Mesodermal cell (in vitro differentiated cells): ENCODE measurements around the gene CORO2A.

ENCODE experiments used
- H3K27ac ChIP-seq: 2 replicates; pipeline ENCODE4 v1.7.0; 2013; ENCODE audit warnings: mild to moderate bottlenecking, low read depth, low read length, moderate library complexity; ENCODE audit not compliant: severe bottlenecking
- H3K36me3 ChIP-seq: 2 replicates; pipeline ENCODE4 v1.7.1; 2013; ENCODE audit warnings: mild to moderate bottlenecking, low read length, moderate library complexity; ENCODE audit not compliant: control insufficient read depth, insufficient read depth
- H3K4me1 ChIP-seq: one replicate; pipeline ENCODE4 v1.7.1; 2013; ENCODE audit warnings: mild to moderate bottlenecking, low read length; ENCODE audit not compliant: insufficient read depth, control insufficient read depth, poor library complexity, severe bottlenecking
- H3K4me3 ChIP-seq: 2 replicates; pipeline ENCODE4 v1.7.0; 2013; ENCODE audit warnings: low read length, control low read depth, mild to moderate bottlenecking; ENCODE audit not compliant: insufficient read depth, poor library complexity, severe bottlenecking; ENCODE audit errors: extremely low read depth
- H3K9me3 ChIP-seq: 2 replicates; pipeline ENCODE4 v1.7.1; 2013; ENCODE audit warnings: mild to moderate bottlenecking, low read length, moderate library complexity; ENCODE audit not compliant: control insufficient read depth
- WGBS, 2 experiments: methylation state at CpG; one replicate each; pipeline ENCODE4 v1.1.5; 2013; ENCODE audit warnings: missing lambda C conversion rate in 2 of 2; ENCODE audit not compliant: insufficient coverage in 2 of 2; 5-methylcytosine and 5-hydroxymethylcytosine counted together

Gene CORO2A

DNA sequence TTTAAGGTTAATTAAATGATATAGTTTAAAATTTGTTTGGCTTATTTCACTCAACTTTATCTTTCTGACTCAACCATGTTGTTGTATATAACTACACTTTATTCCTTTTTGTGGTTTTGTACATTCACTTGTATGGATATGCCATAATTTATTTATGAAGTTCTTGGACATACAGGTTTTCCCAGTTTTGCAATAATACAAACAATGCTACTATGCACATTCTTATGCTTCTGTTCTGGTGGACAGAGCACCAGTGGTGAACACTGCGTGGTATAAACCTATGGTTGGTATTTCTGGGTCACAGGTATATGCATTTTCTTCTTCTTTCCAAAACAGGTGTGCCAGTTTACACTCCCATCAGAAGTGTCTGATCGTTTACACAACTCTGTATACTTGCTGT lies 37.8 kb downstream of the CORO2A start:
- Histone ChIP-seq H3K4me1 (no peaks in the 10 kb centered on the region), H3K27ac (no peak overlapping the region), H3K9me3 (no peaks in the 10 kb centered on the region), H3K36me3 (peaks cover 20% of the 10 kb centered on the region), H3K4me3 (no peak overlapping the region)
- 80% methylated on average over 1 of the region's 2 CpGs; no CpG with 5 or more reads in 1 of the 2 experiments for WGBS, 2 experiments

DNA sequence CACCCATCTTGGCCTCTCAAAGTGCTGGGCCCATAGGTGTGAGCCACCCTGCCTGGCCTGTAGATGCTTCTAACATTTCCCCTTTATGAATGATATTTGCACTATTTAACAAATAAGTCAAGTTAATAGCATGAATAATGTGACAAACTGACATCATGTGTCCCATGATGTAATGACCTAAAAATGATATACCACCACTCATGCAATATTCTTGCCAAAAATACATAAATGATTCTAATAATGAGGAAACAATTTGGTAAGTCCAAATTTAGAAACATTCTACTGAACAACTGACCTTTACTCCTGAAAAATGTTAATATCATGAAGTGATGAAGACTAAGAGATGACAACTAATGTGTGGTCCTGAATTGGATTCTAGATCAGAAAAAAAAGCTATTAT lies 39.9 kb downstream of the CORO2A start:
- no peak overlapping the region for H3K27ac ChIP-seq
- H3K9me3 ChIP-seq, result no peaks in the 10 kb centered on the region
- peaks cover 20% of the 10 kb centered on the region for H3K36me3 ChIP-seq
- H3K4me1 ChIP-seq, result peaks cover 7% of the 10 kb centered on the region
- no peak overlapping the region for H3K4me3 ChIP-seq

DNA sequence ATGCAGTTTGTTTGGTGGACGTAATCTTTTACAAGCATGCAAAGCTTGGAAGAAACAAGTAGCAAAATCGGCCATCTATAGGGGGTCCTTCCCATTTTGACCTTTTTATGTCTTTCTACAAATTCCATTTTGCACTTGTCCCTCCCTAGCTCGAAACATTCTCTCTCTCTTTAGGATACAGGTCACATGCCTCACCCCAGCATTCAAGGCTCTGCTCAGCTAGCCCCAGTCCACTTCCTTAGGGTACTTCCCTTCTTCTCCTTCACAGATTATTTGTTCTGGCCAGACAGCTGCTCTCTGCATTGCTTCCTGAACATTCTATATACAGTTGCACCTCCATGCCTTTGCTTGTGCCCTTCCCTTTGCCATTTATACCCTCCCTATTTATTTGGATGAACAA lies 41.7 kb downstream of the CORO2A start:
- WGBS, 2 experiments, result 92 to 100% methylated on average over 1 to 3 of the region's 3 CpGs
- H3K27ac ChIP-seq, result no peak overlapping the region
- no peak overlapping the region for H3K4me3 ChIP-seq
- H3K4me1 ChIP-seq, result peaks cover 9% of the 10 kb centered on the region
- peaks cover 11% of the 10 kb centered on the region for H3K36me3 ChIP-seq
- H3K9me3 ChIP-seq, result no peaks in the 10 kb centered on the region

DNA sequence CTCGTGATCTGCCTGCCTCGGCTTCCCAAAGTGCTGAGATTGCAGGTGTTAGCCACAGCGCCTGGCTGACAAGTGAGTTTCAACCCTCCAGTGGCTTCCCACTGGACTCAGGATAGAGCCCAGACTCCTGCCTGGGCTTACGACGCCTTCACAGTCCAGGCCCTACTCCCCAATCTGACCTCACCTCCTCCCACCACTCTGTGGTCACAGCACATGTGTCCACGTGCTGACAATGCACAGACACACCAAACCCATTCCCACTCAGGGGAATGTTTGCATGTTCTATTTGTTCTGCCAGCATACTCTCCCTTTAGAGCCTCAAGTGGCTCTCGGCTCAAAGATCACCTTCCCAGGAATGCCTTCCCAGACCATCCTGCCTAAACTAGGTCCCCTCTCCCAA lies 42.3 kb downstream of the CORO2A start:
- Histone ChIP-seq H3K27ac (no peak overlapping the region), H3K36me3 (peaks cover 11% of the 10 kb centered on the region), H3K4me3 (no peak overlapping the region), H3K9me3 (no peaks in the 10 kb centered on the region), H3K4me1 (peaks cover 9% of the 10 kb centered on the region)
- 89 to 96% methylated on average over 6 to 7 of the region's 7 CpGs for WGBS, 2 experiments

DNA sequence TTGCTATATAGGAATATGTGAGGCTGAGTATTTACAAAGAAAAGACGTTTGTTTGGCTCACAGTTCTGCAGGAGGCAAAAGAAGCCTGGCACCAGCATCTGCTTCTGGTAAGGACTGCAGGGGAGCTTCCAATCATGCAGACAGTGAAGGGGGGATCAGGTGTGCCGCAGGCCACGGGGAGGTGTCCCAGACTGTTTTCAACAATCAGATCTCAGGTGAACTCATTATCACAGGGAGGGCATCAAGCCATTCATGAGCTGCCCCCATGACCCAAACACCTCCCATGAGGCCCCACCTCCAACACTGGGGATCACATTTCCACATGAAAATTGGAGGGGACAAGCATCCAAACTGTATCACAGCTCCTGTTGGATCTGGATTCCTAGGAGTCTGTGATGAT lies 43.0 kb downstream of the CORO2A start:
- 85 to 89% methylated on average over 3 of the region's 3 CpGs for WGBS, 2 experiments
- Histone ChIP-seq H3K9me3 (no peaks in the 10 kb centered on the region), H3K27ac (no peak overlapping the region), H3K36me3 (peaks cover 12% of the 10 kb centered on the region), H3K4me1 (peaks cover 9% of the 10 kb centered on the region), H3K4me3 (no peak overlapping the region)

DNA sequence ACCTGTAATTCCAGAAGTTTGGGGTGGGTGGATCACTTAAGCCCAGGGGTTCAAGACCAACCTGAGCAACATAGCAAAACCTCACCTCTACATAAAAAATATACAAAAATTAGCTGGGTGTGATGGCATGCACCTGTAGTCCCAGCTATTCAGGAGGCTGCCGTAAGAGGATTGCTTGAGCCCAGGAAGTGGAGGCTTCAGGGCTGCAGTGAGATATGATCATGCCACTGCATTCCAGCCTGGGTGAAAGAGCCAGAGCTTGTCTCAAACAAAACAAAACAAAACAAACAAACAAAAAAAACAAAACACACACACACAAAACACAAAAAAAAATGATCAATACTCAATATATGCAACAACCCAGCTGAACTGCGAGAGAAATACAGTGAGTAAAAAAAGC lies 44.0 kb downstream of the CORO2A start:
- H3K27ac ChIP-seq, result no peak overlapping the region
- no peak overlapping the region for H3K4me3 ChIP-seq
- 90 to 100% methylated on average over 1 of the region's 2 CpGs for WGBS, 2 experiments
- peaks cover 9% of the 10 kb centered on the region for H3K4me1 ChIP-seq
- peaks cover 14% of the 10 kb centered on the region for H3K36me3 ChIP-seq
- H3K9me3 ChIP-seq, result no peaks in the 10 kb centered on the region

DNA sequence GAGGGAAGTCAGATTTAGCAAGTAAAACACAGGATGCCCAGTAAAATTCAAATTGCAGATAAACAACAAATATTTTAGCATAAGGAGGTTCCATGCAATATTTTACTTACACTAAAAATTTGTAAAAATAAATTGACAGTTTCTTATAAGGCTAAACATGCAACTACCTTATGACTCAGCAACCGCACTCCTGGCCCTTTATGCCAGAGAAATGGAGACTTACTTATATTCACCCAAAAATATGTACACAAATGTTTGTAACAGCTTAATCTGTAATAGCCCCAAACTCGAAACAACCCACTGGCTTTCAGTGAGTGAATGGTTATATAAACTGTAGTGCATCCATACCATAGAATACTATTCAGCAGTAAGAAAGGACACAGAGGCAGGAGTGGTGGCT lies 44.9 kb downstream of the CORO2A start:
- peaks cover 12% of the 10 kb centered on the region for H3K36me3 ChIP-seq
- 80% methylated on average over 1 of the region's 2 CpGs; no CpG with 5 or more reads in 1 of the 2 experiments for whole genome bisulfite sequencing, 2 experiments
- peaks cover 9% of the 10 kb centered on the region for H3K4me1 ChIP-seq
- no peak overlapping the region for H3K4me3 ChIP-seq
- no peaks in the 10 kb centered on the region for H3K9me3 ChIP-seq
- H3K27ac ChIP-seq, result no peak overlapping the region

DNA sequence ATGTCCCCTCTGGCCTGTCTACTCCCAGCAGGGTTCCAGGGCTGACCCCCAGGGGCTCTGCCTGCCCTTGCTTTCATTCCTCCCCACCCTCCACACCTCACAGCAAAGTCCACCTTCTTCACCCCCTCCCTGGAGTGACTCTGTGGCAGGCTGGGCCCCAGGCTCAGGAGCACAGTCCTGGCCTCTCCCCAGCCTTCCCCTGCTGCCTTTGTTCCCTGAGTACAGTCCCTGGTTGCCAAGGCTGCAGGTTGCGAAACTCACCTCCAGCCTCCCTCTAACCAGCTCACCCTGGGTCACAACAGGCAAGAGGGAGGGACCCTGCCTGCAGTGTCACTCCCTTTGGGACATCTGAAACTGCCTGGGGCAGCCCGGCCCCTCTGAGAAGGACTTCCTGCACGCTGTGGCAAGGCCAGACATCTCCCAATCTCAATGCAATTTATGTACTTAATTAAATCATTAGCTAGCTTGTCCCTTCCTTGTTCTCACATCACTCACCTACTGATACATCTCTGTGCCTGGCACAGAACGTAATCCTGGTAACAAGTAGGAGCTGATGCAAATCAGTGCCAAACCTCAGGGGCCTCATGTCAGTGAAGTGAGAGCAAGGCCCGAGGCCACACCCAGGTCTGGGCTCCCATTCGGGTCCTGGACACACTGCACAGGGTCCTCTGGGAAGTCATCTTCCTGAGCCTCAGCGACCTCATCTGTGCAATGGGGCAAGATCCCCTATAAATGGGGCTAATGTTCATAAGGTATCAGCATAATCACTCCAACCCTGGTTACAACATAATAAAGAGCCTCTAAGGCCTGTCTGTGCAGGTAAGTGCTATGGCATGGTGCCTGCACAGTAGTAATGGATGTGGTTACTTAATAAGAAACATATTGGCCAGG lies 46.1 kb downstream of the CORO2A start:
- Histone ChIP-seq H3K27ac (no peak overlapping the region), H3K36me3 (peaks cover 7% of the 10 kb centered on the region), H3K4me1 (peaks cover 9% of the 10 kb centered on the region), H3K4me3 (no peak overlapping the region), H3K9me3 (no peaks in the 10 kb centered on the region)
- 93 to 97% methylated on average over 6 to 7 of the region's 7 CpGs for WGBS, 2 experiments

DNA sequence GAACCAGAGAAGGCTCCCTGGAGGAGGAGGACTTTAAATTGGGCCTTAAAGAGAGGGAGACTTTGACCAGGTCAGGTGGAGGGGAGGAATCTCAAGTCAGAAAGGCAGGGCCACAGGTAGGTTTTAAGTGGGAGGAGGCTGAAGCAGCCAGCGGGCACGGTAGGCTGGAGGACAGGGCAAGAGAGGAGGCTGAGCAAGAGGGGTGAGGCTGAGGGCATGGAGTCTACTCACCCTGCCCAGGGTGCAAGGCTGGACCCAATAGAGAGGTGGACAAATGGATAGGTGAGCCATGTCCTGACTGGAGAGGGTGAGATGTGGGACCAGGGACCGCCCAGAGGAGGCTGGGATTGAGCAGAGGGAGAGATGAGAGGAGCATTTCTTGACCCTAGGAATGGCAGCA lies 47.8 kb downstream of the CORO2A start:
- Histone ChIP-seq H3K4me3 (no peak overlapping the region), H3K9me3 (no peaks in the 10 kb centered on the region), H3K36me3 (peaks cover 7% of the 10 kb centered on the region), H3K4me1 (peaks cover 9% of the 10 kb centered on the region), H3K27ac (no peak overlapping the region)
- WGBS, 2 experiments, result 85 to 100% methylated on average over 2 of the region's 3 CpGs

DNA sequence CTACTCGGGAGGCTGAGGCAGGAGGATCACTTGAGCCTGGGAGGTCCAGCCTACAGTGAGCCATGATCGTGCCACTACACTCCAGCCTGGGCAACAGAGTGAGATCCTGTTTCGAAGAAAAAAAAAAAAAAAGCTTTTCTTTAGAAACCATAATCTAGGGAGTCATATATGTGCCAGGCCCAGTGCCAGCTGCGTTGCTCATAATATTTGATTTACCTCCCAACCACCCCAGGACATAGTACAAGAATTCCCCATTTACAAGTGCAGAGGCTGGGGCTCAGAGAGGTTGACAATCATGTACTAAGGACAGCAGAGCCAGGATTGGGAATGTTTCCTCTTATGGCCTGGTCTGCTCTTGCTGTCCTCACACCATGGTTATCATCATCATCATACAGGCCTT lies 48.4 kb downstream of the CORO2A start:
- 83 to 92% methylated on average over 1 to 2 of the region's 4 CpGs for WGBS, 2 experiments
- peaks cover 8% of the 10 kb centered on the region for H3K4me1 ChIP-seq
- H3K4me3 ChIP-seq, result no peak overlapping the region
- H3K36me3 ChIP-seq, result peaks cover 7% of the 10 kb centered on the region
- H3K27ac ChIP-seq, result no peak overlapping the region
- H3K9me3 ChIP-seq, result no peaks in the 10 kb centered on the region

DNA sequence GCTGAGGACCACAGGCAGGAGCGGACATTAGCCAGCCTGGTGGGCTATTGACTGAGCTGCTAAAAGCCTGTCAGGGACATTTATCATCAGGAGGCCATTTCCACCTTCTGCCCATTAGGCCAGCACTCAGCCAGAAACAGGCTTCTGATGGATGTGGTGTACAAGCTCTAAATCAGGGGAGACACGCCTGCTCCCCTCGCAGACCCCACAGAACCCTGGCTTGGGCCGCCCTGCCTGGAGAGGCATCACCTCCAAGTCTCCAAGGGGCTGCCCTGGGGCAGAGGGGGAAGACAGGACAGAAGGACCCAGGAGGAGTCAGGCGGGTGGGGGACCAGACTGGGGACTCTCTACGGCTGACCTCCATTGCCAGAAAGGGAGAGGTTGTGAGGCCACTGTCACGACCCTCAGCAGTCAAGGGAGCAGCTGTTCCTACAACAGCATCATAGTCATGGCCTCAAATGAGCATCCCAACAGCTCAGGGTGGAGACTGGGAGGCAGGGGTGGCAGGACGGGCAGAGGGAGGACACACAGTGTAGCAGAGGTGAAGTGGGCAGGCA lies 49.4 kb downstream of the CORO2A start:
- Histone ChIP-seq H3K4me1 (peaks cover 2% of the 10 kb centered on the region), H3K36me3 (peaks cover 7% of the 10 kb centered on the region), H3K4me3 (no peak overlapping the region), H3K27ac (no peak overlapping the region), H3K9me3 (no peaks in the 10 kb centered on the region)
- WGBS, 2 experiments, result 92 to 97% methylated on average over 5 of the region's 8 CpGs
